Loucy (cell line): ENCODE results near the gene SGMS1.

Experiments used
- H2AFZ ChIP-seq: fragments of 200-600 bp; sonication (generic); 2 replicates; pipeline ENCODE4 v1.6.0; 2016; ENCODE audit warnings: antibody characterized with exemption, mild to moderate bottlenecking, low read length, moderate library complexity
- H3F3A ChIP-seq: fragments of 200-600 bp; 2 replicates; pipeline ENCODE4 v1.6.0; 2016; ENCODE audit warnings: antibody characterized with exemption, low read depth, mild to moderate bottlenecking
- H3K27me3 ChIP-seq: fragments of 200-600 bp; sonication (generic); 2 replicates; pipeline ENCODE4 v1.6.1; 2014; ENCODE audit warnings: low read length, mild to moderate bottlenecking; ENCODE audit not compliant: insufficient read depth, poor library complexity, severe bottlenecking
- H3K36me3 ChIP-seq: fragments of 200-600 bp; sonication (generic); 2 replicates; pipeline ENCODE4 v1.6.1; 2016; ENCODE audit warnings: low read length; ENCODE audit not compliant: insufficient read depth
- H3K4me1 ChIP-seq: fragments of 200-600 bp; sonication (generic); 2 replicates; pipeline ENCODE4 v1.5.1; 2014; ENCODE audit warnings: low read length, mild to moderate bottlenecking; ENCODE audit not compliant: insufficient read depth, poor library complexity, severe bottlenecking
- H3K4me2 ChIP-seq: fragments of 200-600 bp; sonication (generic); 2 replicates; pipeline ENCODE4 v1.6.0; 2014; ENCODE audit warnings: antibody characterized with exemption, low read length, low read depth, mild to moderate bottlenecking; ENCODE audit not compliant: poor library complexity, severe bottlenecking
- H3K4me3 ChIP-seq: fragments of 200-600 bp; sonication (generic); 2 replicates; pipeline ENCODE4 v1.5.1; 2014; ENCODE audit warnings: low read length, mild to moderate bottlenecking, mixed read lengths; ENCODE audit not compliant: poor library complexity, severe bottlenecking
- H3K79me2 ChIP-seq: fragments of 200-600 bp; sonication (generic); 2 replicates; pipeline ENCODE4 v1.6.1; 2014; ENCODE audit warnings: low read length; ENCODE audit not compliant: insufficient read depth
- H3K9ac ChIP-seq: fragments of 200-600 bp; sonication (generic); 2 replicates; pipeline ENCODE4 v1.6.0; 2014; ENCODE audit warnings: mild to moderate bottlenecking, low read depth, low read length, moderate library complexity; ENCODE audit not compliant: poor library complexity, severe bottlenecking
- H3K9me2 ChIP-seq: fragments of 200-600 bp; sonication (generic); replicated peaks from 2 replicates; pipeline ENCODE4 v1.6.1; 2016; ENCODE audit warnings: low read depth, low read length, mixed read lengths
- H3K9me3 ChIP-seq: fragments of 200-600 bp; sonication (generic); 2 replicates; pipeline ENCODE4 v1.6.1; 2014; ENCODE audit warnings: mild to moderate bottlenecking, antibody characterized with exemption, low read length, low read depth; ENCODE audit not compliant: insufficient read depth
- H4K20me1 ChIP-seq: fragments of 200-600 bp; sonication (generic); 2 replicates; pipeline ENCODE4 v1.6.0; 2014; ENCODE audit warnings: antibody characterized with exemption, low read length, mild to moderate bottlenecking; ENCODE audit not compliant: insufficient read depth, poor library complexity, severe bottlenecking
- EZH2phosphoT487 ChIP-seq: fragments of 200-600 bp; IDR thresholded peaks from 2 replicates; pipeline ENCODE4 v1.6.1; 2018; ENCODE audit warnings: antibody characterized with exemption, mild to moderate bottlenecking, moderate library complexity, borderline replicate concordance
- TF ChIP-seq, protein P1 (sequence below): fragments of 200-600 bp; sonication (generic); conservative IDR thresholded peaks from 2 replicates; pipeline ENCODE4 v1.5.1; 2014; ENCODE audit warnings: mild to moderate bottlenecking, antibody characterized with exemption, low read length

Gene SGMS1

GRCh38 chr10:50406457-50407070 lies 217.2 kb downstream of the SGMS1 start:
- Histone ChIP-seq H3K4me2 (no peak overlapping the region), H3K9me3 (no peaks in the 10 kb centered on the region), H3K27me3 (no peaks in the 10 kb centered on the region), H4K20me1 (no peaks in the 10 kb centered on the region), H3K9ac (no peak overlapping the region), H2AFZ (no peak overlapping the region), H3K79me2 (no peaks in the 10 kb centered on the region), H3K36me3 (no peaks in the 10 kb centered on the region), H3K4me1 (peaks cover 14% of the 10 kb centered on the region), H3F3A (no peaks in the 10 kb centered on the region), H3K4me3 (no peak overlapping the region), H3K9me2 (no peaks in the 10 kb centered on the region)
- TF ChIP-seq, protein P1, sequence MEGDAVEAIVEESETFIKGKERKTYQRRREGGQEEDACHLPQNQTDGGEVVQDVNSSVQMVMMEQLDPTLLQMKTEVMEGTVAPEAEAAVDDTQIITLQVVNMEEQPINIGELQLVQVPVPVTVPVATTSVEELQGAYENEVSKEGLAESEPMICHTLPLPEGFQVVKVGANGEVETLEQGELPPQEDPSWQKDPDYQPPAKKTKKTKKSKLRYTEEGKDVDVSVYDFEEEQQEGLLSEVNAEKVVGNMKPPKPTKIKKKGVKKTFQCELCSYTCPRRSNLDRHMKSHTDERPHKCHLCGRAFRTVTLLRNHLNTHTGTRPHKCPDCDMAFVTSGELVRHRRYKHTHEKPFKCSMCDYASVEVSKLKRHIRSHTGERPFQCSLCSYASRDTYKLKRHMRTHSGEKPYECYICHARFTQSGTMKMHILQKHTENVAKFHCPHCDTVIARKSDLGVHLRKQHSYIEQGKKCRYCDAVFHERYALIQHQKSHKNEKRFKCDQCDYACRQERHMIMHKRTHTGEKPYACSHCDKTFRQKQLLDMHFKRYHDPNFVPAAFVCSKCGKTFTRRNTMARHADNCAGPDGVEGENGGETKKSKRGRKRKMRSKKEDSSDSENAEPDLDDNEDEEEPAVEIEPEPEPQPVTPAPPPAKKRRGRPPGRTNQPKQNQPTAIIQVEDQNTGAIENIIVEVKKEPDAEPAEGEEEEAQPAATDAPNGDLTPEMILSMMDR: no peak
- no peak for TF ChIP-seq EZH2phosphoT487

GRCh38 chr10:50405723-50406122 lies 218.0 kb downstream of the SGMS1 start:
- no peaks in the 10 kb centered on the region for H4K20me1 ChIP-seq
- H3K4me2 ChIP-seq: no peak overlapping the region
- no peaks in the 10 kb centered on the region for H3K9me2 ChIP-seq
- H3F3A ChIP-seq: no peaks in the 10 kb centered on the region
- H3K4me3 ChIP-seq: no peak overlapping the region
- no peaks in the 10 kb centered on the region for H3K79me2 ChIP-seq
- H2AFZ ChIP-seq: no peak overlapping the region
- H3K27me3 ChIP-seq: no peaks in the 10 kb centered on the region
- no peak overlapping the region for H3K9ac ChIP-seq
- no peaks in the 10 kb centered on the region for H3K9me3 ChIP-seq
- TF ChIP-seq, protein P1: no peak
- H3K36me3 ChIP-seq: no peaks in the 10 kb centered on the region
- H3K4me1 ChIP-seq: peaks cover 8% of the 10 kb centered on the region

DNA sequence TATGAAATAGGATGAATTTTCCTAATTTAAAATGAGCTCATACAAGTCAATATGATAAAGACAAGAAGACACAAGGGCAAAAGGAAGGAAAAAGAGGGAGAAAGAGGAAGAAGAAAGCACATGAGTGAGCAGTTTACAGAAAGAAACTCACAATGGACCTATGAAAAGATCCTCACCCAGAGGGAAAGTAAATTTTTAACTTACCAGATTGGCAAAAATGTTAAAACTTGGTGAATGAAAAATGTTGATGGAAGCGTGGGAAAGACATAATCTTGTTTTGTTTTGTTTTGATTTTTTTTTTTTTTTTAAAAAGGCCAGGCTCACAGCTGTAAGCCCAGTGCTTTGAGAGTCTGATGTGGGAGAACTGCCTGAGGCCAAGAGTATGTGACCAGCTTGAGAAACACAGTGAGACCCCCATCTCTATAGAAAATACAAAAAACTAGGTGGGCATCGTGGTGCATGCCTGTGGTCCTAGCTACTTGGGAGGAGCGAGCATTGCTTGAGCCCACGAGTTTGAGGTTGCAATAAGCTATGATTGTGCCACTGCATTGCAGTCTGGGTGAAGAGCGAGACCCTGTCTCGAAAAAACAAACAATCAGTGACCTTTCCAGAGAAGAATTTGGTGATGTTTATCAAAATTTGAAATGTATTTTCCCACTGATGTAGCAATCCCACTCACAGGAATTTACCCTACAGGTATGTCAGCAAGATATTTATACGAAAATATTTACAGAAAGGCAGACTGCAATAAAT lies 219.6 kb downstream of the SGMS1 start:
- Histone ChIP-seq H3K36me3 (no peaks in the 10 kb centered on the region), H3K4me3 (no peak overlapping the region), H3K9me3 (no peaks in the 10 kb centered on the region), H4K20me1 (no peaks in the 10 kb centered on the region), H3K79me2 (no peaks in the 10 kb centered on the region), H3K4me2 (no peak overlapping the region), H3K27me3 (no peaks in the 10 kb centered on the region), H3K9ac (no peak overlapping the region), H3K4me1 (no peaks in the 10 kb centered on the region), H3K9me2 (no peaks in the 10 kb centered on the region), H2AFZ (no peak overlapping the region), H3F3A (no peaks in the 10 kb centered on the region)
- TF ChIP-seq, protein P1: no peak
- TF ChIP-seq EZH2phosphoT487: no peak
